ENCODE data around the gene TTLL5. TPM values are rescaled to one million over a fixed set of nuclear protein-coding genes. Genes with fewer than 3 reads are reported as not detected.

The TTLL5 gene
- total and polyA plus RNA-seq, 10 of the 15 experiments (the other 5 are each of a cell fraction or from before 2014, with no cell fraction given): 3.2 to 25.9 (median 13.8) TPM

DNA sequence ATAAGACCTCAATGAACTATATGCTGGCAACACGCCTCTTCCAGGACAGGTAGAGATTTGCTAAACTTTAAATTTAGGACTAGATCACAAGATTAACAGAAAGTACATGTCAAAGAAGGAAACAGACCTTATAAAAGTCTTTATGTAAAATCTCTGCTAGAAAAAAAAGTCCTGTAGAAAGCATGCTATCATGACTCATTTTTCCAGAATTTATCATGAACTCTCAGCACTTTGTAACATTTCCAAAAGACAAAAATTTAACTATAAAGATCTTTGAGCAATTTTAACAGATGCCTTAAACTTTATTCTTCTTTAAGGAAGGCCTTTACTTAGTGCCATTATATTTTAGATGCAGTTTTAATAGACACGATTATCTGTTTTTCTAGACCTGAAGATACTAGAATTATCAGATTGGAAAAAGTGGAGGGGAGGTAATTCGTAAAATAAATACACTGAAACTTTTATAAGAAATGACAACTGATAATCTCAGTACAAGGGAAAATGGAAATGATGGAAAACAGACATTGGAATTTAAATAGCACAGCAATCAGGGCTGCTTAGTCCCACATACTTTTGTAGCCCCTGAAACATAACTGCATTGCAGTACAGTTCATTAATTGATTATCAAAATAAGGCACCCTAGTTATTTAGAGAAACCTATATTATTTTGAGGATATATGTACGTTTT, 92.0 kb downstream of the TTLL5 start:
- BruUV-seq (replicated peaks): no TSS peak
- no peak overlapping the region for H3K9ac ChIP-seq (ENCODE audit: control insufficient read depth, insufficient read depth, low read length)
- ChIA-PET SMC1A (ENCODE audit: uncharacterized antibody, unreplicated experiment) (no interaction called here), RAD21 (ENCODE audit: unreplicated experiment) (no interaction called here), CTCF (no interaction called here), POLR2A (no interaction called here)
- 85% methylated on average over 4 of the region's 4 CpGs for WGBS (ENCODE audit: insufficient coverage, insufficient replicate concordance, low lambda C conversion rate, missing lambda C conversion rate)
- H3K79me2 ChIP-seq (ENCODE audit: control insufficient read depth, insufficient read depth, low read length): no peaks in the 10 kb centered on the region
- TF ChIP-seq, protein P1, sequence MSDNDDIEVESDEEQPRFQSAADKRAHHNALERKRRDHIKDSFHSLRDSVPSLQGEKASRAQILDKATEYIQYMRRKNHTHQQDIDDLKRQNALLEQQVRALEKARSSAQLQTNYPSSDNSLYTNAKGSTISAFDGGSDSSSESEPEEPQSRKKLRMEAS (IDR thresholded peaks at IDR 0.05; ENCODE audit: low read depth, low read length): no peak
- TF ChIP-seq, protein P2, sequence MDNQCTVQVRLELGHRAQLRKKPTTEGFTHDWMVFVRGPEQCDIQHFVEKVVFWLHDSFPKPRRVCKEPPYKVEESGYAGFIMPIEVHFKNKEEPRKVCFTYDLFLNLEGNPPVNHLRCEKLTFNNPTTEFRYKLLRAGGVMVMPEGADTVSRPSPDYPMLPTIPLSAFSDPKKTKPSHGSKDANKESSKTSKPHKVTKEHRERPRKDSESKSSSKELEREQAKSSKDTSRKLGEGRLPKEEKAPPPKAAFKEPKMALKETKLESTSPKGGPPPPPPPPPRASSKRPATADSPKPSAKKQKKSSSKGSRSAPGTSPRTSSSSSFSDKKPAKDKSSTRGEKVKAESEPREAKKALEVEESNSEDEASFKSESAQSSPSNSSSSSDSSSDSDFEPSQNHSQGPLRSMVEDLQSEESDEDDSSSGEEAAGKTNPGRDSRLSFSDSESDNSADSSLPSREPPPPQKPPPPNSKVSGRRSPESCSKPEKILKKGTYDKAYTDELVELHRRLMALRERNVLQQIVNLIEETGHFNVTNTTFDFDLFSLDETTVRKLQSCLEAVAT (IDR thresholded peaks at IDR 0.05): no peak
- TF ChIP-seq PAX8 (IDR thresholded peaks at IDR 0.05) (no peak), TARDBP (IDR thresholded peaks at IDR 0.05; ENCODE audit: borderline replicate concordance) (no peak), NR2C1 (IDR thresholded peaks at IDR 0.05) (no peak), NFYA (IDR thresholded peaks at IDR 0.05; ENCODE audit: borderline replicate concordance, low read depth, low read length) (no peak), SUZ12 (IDR thresholded peaks at IDR 0.05; ENCODE audit: unreplicated experiment) (no peak), IRF4 (IDR thresholded peaks at IDR 0.05; ENCODE audit: low read depth, low read length) (no peak), NFYB (IDR thresholded peaks at IDR 0.05; ENCODE audit: insufficient read depth, low read depth, low read length) (no peak), POLR2AphosphoS2 (IDR thresholded peaks at IDR 0.05; ENCODE audit: low read depth, low read length) (no peak)
- TF ChIP-seq, protein P3, sequence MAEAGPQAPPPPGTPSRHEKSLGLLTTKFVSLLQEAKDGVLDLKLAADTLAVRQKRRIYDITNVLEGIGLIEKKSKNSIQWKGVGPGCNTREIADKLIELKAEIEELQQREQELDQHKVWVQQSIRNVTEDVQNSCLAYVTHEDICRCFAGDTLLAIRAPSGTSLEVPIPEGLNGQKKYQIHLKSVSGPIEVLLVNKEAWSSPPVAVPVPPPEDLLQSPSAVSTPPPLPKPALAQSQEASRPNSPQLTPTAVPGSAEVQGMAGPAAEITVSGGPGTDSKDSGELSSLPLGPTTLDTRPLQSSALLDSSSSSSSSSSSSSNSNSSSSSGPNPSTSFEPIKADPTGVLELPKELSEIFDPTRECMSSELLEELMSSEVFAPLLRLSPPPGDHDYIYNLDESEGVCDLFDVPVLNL (IDR thresholded peaks at IDR 0.05; ENCODE audit: low read depth, low read length): no peak
- H3K4me1 ChIP-seq (ENCODE audit: control insufficient read depth, insufficient read depth, low read length): peaks cover 10% of the 10 kb centered on the region; the same call in 1 of the 2 replicates
- DNase-seq (ENCODE audit: low read depth, low spot score) (no peak), FAIRE-seq (no peak), ATAC-seq (no peak)
- H3K9me3 ChIP-seq (replicated peaks; ENCODE audit: control insufficient read depth, insufficient read depth, low read length): no peaks in the 10 kb centered on the region; the same call in 2 of the 3 replicates
- in situ Hi-C loops (cut with MboI) (no loop called here), intact Hi-C loops (cut with micrococcal nuclease; ENCODE audit: unreplicated experiment) (no loop called here)
- no peaks in the 10 kb centered on the region for H3K27me3 ChIP-seq (replicated peaks in 1 of 2; ENCODE audit: control insufficient read depth in 2 of 2, insufficient read depth in 2 of 2, low read length in 1 of 2)
- H3K27ac ChIP-seq (ENCODE audit: control insufficient read depth, insufficient read depth): no peak overlapping the region
- no peaks in the 10 kb centered on the region for H4K20me1 ChIP-seq (ENCODE audit: control insufficient read depth, insufficient read depth)
- no peak overlapping the region for H3K4me2 ChIP-seq (ENCODE audit: control insufficient read depth, insufficient read depth)
- peaks cover 0 to 14% of the 10 kb centered on the region in 2 experiments; a peak in 2 of 4 replicates for H3K36me3 ChIP-seq (ENCODE audit: control insufficient read depth in 2 of 2, insufficient read depth in 2 of 2, low read length in 1 of 2)
- no peak overlapping the region for H2AFZ ChIP-seq (ENCODE audit: control insufficient read depth, low read depth, low read length)
- no peak overlapping the region for H3K4me3 ChIP-seq
